ENCODE data around the gene WBP1L.
A peak's percentile ranks its signal among the peaks of the same experiment; 100 is the strongest.

Gene WBP1L

GRCh38 chr10:102713539-102713813 is 30.3 kb upstream of the WBP1L start:
- Histone ChIP-seq H3K36me3 (ENCODE audit: control insufficient read depth in 1 of 2, insufficient read depth in 2 of 2, low read length in 2 of 2) (no peaks in the 10 kb centered on the region), H3K14ac (ENCODE audit: low read length) (peak overlapping the region; percentile 69), H3K9ac (ENCODE audit: low read length) (peak overlapping the region; percentile 91), H3K4me1 (ENCODE audit: control insufficient read depth in 1 of 2, insufficient read depth in 2 of 2, low read length in 2 of 2) (peaks cover 11 to 20% of the 10 kb centered on the region in 2 experiments), H2AK5ac (ENCODE audit: low read length) (no peak overlapping the region), H4K91ac (ENCODE audit: low read depth, low read length) (peak overlapping the region; percentile 53), H4K12ac (ENCODE audit: low read depth, low read length) (peak overlapping the region; percentile 15), H2BK12ac (ENCODE audit: low read length) (no peak overlapping the region), H3K9me3 (ENCODE audit: insufficient read depth, low read depth, low read length) (no peaks in the 10 kb centered on the region), H4K8ac (ENCODE audit: low read depth, low read length) (peak overlapping the region; percentile 75), H3K27ac (ENCODE audit: low read depth, low read length) (peak overlapping the region; percentile 45), H3K4ac (ENCODE audit: low read depth, low read length) (peak overlapping the region; percentile 28), H3K4me3 (ENCODE audit: low read depth, low read length) (peak overlapping the region; percentile 90), H3K18ac (ENCODE audit: low read length) (peak overlapping the region; percentile 2), H2AFZ (ENCODE audit: insufficient read depth, low read length, poor library complexity) (peak overlapping the region; percentile 78), H3K79me2 (ENCODE audit: control insufficient read depth, insufficient read depth, low read length, poor library complexity) (peaks cover 6% of the 10 kb centered on the region), H3K23ac (ENCODE audit: low read length) (no peak overlapping the region), H3K79me1 (ENCODE audit: low read length) (peaks cover 15% of the 10 kb centered on the region), H3K27me3 (ENCODE audit: insufficient read depth, low read length) (no peaks in the 10 kb centered on the region), H3K4me2 (ENCODE audit: low read length) (peak overlapping the region; percentile 88), H2BK5ac (ENCODE audit: low read depth, low read length, poor library complexity) (peak overlapping the region; percentile 60), H2BK120ac (ENCODE audit: insufficient read depth, low read length, poor library complexity) (no peak overlapping the region)
- no CpG with 5 or more reads among the region's 13 CpGs for WGBS (ENCODE audit: extremely low coverage, insufficient coverage, insufficient read length)
- peak; percentile 45 to 73 for DNase-seq

- Histone ChIP-seq H3K27me3 (ENCODE audit: insufficient read depth, low read length) (no peaks in the 10 kb centered on the region), H3K27ac (ENCODE audit: low read depth, low read length) (peak within 1 kb of the TSS; percentile 45), H3K23ac (ENCODE audit: low read length) (no peak within 1 kb of the TSS), H3K9ac (ENCODE audit: low read length) (peak within 1 kb of the TSS; percentile 92), H2BK5ac (ENCODE audit: low read depth, low read length, poor library complexity) (peak within 1 kb of the TSS; percentile 60), H2AFZ (ENCODE audit: insufficient read depth, low read length, poor library complexity) (peak within 1 kb of the TSS; percentile 78), H3K4me1 (ENCODE audit: control insufficient read depth in 1 of 2, insufficient read depth in 2 of 2, low read length in 2 of 2) (peaks cover 15 to 23% of the 10 kb centered on the region in 2 experiments), H4K91ac (ENCODE audit: low read depth, low read length) (peak within 1 kb of the TSS; percentile 74), H3K9me3 (ENCODE audit: insufficient read depth, low read depth, low read length) (no peaks in the 10 kb centered on the region), H4K8ac (ENCODE audit: low read depth, low read length) (peak within 1 kb of the TSS; percentile 79), H2BK12ac (ENCODE audit: low read length) (peak within 1 kb of the TSS; percentile 6), H2AK5ac (ENCODE audit: low read length) (peak within 1 kb of the TSS; percentile 7), H3K4me2 (ENCODE audit: low read length) (peak within 1 kb of the TSS; percentile 95), H3K79me1 (ENCODE audit: low read length) (peaks cover 17% of the 10 kb centered on the region), H3K14ac (ENCODE audit: low read length) (peak within 1 kb of the TSS; percentile 86), H2BK120ac (ENCODE audit: insufficient read depth, low read length, poor library complexity) (peak within 1 kb of the TSS; percentile 77), H3K4ac (ENCODE audit: low read depth, low read length) (peak within 1 kb of the TSS; percentile 60), H4K12ac (ENCODE audit: low read depth, low read length) (peak within 1 kb of the TSS; percentile 28), H3K4me3 (ENCODE audit: low read depth, low read length) (peak within 1 kb of the TSS; percentile 90), H3K79me2 (ENCODE audit: control insufficient read depth, insufficient read depth, low read length, poor library complexity) (peaks cover 6% of the 10 kb centered on the region), H3K18ac (ENCODE audit: low read length) (peak within 1 kb of the TSS; percentile 67), H3K36me3 (ENCODE audit: control insufficient read depth in 1 of 2, insufficient read depth in 2 of 2, low read length in 2 of 2) (no peaks in the 10 kb centered on the region)
- peak; percentile 96 to 98 for DNase-seq
- WGBS (ENCODE audit: extremely low coverage, insufficient coverage, insufficient read length), result no CpG with 5 or more reads among the region's 62 CpGs
These were observed 29.7 kb upstream of the WBP1L start, which contains the start of gene ARL3 for GRCh38 chr10:102713814-102714620. Gene ARL3 (minus strand): TSS chr10:102714397. CDS start chr10:102714275, 122 bp downstream.

GRCh38 chr10:102714621-102715455 is 28.9 kb upstream of the WBP1L start, which contains the start of gene SFXN2:
Gene SFXN2 (plus strand): TSS chr10:102714636. CDS start chr10:102726637, 12,001 bp downstream.
- Histone ChIP-seq H3K4me1 (ENCODE audit: control insufficient read depth in 1 of 2, insufficient read depth in 2 of 2, low read length in 2 of 2) (peaks cover 15 to 23% of the 10 kb centered on the region in 2 experiments), H3K14ac (ENCODE audit: low read length) (peak within 1 kb of the TSS; percentile 86), H3K36me3 (ENCODE audit: control insufficient read depth in 1 of 2, insufficient read depth in 2 of 2, low read length in 2 of 2) (no peaks in the 10 kb centered on the region), H4K8ac (ENCODE audit: low read depth, low read length) (peak within 1 kb of the TSS; percentile 79), H2BK12ac (ENCODE audit: low read length) (peak within 1 kb of the TSS; percentile 6), H2BK120ac (ENCODE audit: insufficient read depth, low read length, poor library complexity) (peak within 1 kb of the TSS; percentile 77), H3K79me2 (ENCODE audit: control insufficient read depth, insufficient read depth, low read length, poor library complexity) (peaks cover 6% of the 10 kb centered on the region), H2BK5ac (ENCODE audit: low read depth, low read length, poor library complexity) (peak within 1 kb of the TSS; percentile 60), H3K18ac (ENCODE audit: low read length) (peak within 1 kb of the TSS; percentile 67), H3K27ac (ENCODE audit: low read depth, low read length) (peak within 1 kb of the TSS; percentile 45), H2AK5ac (ENCODE audit: low read length) (peak within 1 kb of the TSS; percentile 7), H3K4me2 (ENCODE audit: low read length) (peak within 1 kb of the TSS; percentile 95), H3K79me1 (ENCODE audit: low read length) (peaks cover 17% of the 10 kb centered on the region), H2AFZ (ENCODE audit: insufficient read depth, low read length, poor library complexity) (peak within 1 kb of the TSS; percentile 78), H3K23ac (ENCODE audit: low read length) (no peak within 1 kb of the TSS), H3K4me3 (ENCODE audit: low read depth, low read length) (peak within 1 kb of the TSS; percentile 90), H3K9ac (ENCODE audit: low read length) (peak within 1 kb of the TSS; percentile 92), H4K12ac (ENCODE audit: low read depth, low read length) (peak within 1 kb of the TSS; percentile 28), H3K9me3 (ENCODE audit: insufficient read depth, low read depth, low read length) (no peaks in the 10 kb centered on the region), H3K4ac (ENCODE audit: low read depth, low read length) (peak within 1 kb of the TSS; percentile 60), H3K27me3 (ENCODE audit: insufficient read depth, low read length) (no peaks in the 10 kb centered on the region), H4K91ac (ENCODE audit: low read depth, low read length) (peak within 1 kb of the TSS; percentile 74)
- WGBS (ENCODE audit: extremely low coverage, insufficient coverage, insufficient read length), result no CpG with 5 or more reads among the region's 46 CpGs
- DNase-seq, result peak in 1 of 2 donors; percentile 35

GRCh38 chr10:102715880-102716279 is 27.9 kb upstream of the WBP1L start:
- Histone ChIP-seq H3K23ac (ENCODE audit: low read length) (no peak overlapping the region), H4K8ac (ENCODE audit: low read depth, low read length) (peak overlapping the region; percentile 16), H3K4me3 (ENCODE audit: low read depth, low read length) (no peak overlapping the region), H3K18ac (ENCODE audit: low read length) (no peak overlapping the region), H3K79me1 (ENCODE audit: low read length) (peaks cover 17% of the 10 kb centered on the region), H3K9ac (ENCODE audit: low read length) (no peak overlapping the region), H2BK120ac (ENCODE audit: insufficient read depth, low read length, poor library complexity) (no peak overlapping the region), H3K27ac (ENCODE audit: low read depth, low read length) (peak overlapping the region; percentile 32), H2AK5ac (ENCODE audit: low read length) (peak overlapping the region; percentile 50), H2BK5ac (ENCODE audit: low read depth, low read length, poor library complexity) (peak overlapping the region; percentile 20), H3K4me2 (ENCODE audit: low read length) (no peak overlapping the region), H3K36me3 (ENCODE audit: control insufficient read depth in 1 of 2, insufficient read depth in 2 of 2, low read length in 2 of 2) (no peaks in the 10 kb centered on the region), H3K14ac (ENCODE audit: low read length) (no peak overlapping the region), H3K4ac (ENCODE audit: low read depth, low read length) (peak overlapping the region; percentile 37), H3K79me2 (ENCODE audit: control insufficient read depth, insufficient read depth, low read length, poor library complexity) (peaks cover 6% of the 10 kb centered on the region), H4K91ac (ENCODE audit: low read depth, low read length) (no peak overlapping the region), H3K4me1 (ENCODE audit: control insufficient read depth in 1 of 2, insufficient read depth in 2 of 2, low read length in 2 of 2) (peaks cover 15 to 21% of the 10 kb centered on the region in 2 experiments), H4K12ac (ENCODE audit: low read depth, low read length) (no peak overlapping the region), H3K27me3 (ENCODE audit: insufficient read depth, low read length) (no peaks in the 10 kb centered on the region), H2AFZ (ENCODE audit: insufficient read depth, low read length, poor library complexity) (no peak overlapping the region), H3K9me3 (ENCODE audit: insufficient read depth, low read depth, low read length) (no peaks in the 10 kb centered on the region), H2BK12ac (ENCODE audit: low read length) (peak overlapping the region; percentile 65)
- WGBS (ENCODE audit: extremely low coverage, insufficient coverage, insufficient read length), result no CpG with 5 or more reads among the region's 1 CpG
- no peak for DNase-seq
